IPS-20b (cell line): ENCODE results near the gene MIXL1.

Source experiments
- H3K27ac ChIP-seq: one replicate; pipeline ENCODE4 v1.5.1; 2013; ENCODE audit warnings: low read length
- H3K27me3 ChIP-seq: 2 replicates; pipeline ENCODE4 v1.6.1; 2013; ENCODE audit warnings: mild to moderate bottlenecking, low read length, inconsistent platforms; ENCODE audit not compliant: insufficient read depth
- H3K36me3 ChIP-seq: 2 replicates; pipeline ENCODE4 v1.6.1; 2013; ENCODE audit warnings: low read depth, mild to moderate bottlenecking, inconsistent platforms, low read length, moderate library complexity; ENCODE audit not compliant: insufficient read depth
- H3K4me1 ChIP-seq: 2 replicates; pipeline ENCODE4 v1.6.1; 2013; ENCODE audit warnings: mild to moderate bottlenecking, control low read depth, inconsistent platforms, low read length, moderate library complexity; ENCODE audit not compliant: insufficient read depth
- H3K4me3 ChIP-seq: 2 replicates; pipeline ENCODE4 v1.5.1; 2013; ENCODE audit warnings: mild to moderate bottlenecking, low read length, inconsistent platforms
- H3K9ac ChIP-seq: 2 replicates; pipeline ENCODE4 v1.6.1; 2013; ENCODE audit warnings: low read depth, mild to moderate bottlenecking, inconsistent platforms, low read length, moderate library complexity
- H3K9me3 ChIP-seq: 2 replicates; pipeline ENCODE4 v1.6.1; 2013; ENCODE audit warnings: mild to moderate bottlenecking, low read depth, low read length, inconsistent platforms; ENCODE audit not compliant: insufficient read depth

MIXL1 gene

DNA sequence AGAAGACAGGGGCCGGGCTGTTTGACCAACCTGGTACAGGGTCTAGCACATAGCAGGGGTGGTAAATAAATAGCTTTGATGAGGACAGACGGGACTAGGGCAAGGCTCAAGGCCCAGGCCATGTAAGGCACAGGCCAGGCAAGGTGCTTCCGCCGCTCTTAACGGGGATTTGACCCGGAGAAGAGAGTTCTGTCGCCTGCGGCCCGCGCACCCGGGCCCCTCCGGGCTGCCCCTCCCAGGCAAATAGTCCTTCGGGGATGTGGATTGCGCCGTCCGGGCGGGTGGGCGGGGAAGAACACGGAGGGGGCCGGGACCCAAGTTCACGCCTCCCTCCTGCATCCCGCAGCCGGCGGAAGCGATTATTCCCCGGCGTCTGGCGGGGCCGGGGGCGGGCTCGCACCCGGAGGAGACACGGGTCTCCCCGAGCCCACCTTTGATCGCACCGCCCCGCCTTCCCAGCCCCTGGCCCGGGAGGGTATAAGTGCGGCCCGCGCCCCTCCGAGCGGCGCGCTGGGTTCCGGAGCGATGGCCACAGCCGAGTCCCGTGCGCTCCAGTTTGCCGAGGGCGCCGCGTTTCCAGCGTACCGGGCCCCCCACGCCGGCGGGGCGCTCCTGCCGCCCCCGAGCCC is at the start of gene MIXL1:
MIXL1 (plus strand) TSS at position 508 of the 629 bp plus-strand sequence; CDS start at position 526, 18 bp downstream.
- H3K36me3 ChIP-seq = no peaks in the 10 kb centered on the region
- peak within 1 kb of the TSS; percentile 61 for H3K9ac ChIP-seq
- H3K9me3 ChIP-seq = no peaks in the 10 kb centered on the region
- no peak within 1 kb of the TSS for H3K27ac ChIP-seq
- H3K27me3 ChIP-seq = peaks cover 42% of the 10 kb centered on the region
- H3K4me1 ChIP-seq = peaks cover 17% of the 10 kb centered on the region; the same call in 1 of the 2 replicates
- peak within 1 kb of the TSS; percentile 80 for H3K4me3 ChIP-seq

DNA sequence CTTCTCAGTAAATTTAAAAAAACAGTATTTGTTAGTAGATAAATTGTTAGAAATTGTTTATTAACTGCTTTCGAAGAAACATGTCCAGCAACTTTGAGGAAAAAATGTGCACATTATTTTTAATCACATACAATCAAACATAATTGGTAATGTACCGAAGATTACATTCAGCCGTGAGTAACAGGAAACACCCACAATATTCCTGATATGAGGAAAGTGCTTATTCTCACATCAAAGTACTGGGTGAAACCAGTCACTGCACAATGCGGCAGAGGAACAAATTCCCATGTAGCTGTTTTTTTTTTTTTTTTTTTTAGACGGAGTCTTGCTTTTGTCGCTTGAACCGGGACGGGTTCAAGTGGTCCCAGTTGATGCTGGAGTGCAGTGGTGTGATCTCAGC is 46.6 kb upstream of the MIXL1 start:
- H3K4me1 ChIP-seq = no peaks in the 10 kb centered on the region; the same call in 1 of the 2 replicates
- H3K36me3 ChIP-seq = peaks cover 14% of the 10 kb centered on the region; the same call in 1 of the 2 replicates
- H3K27me3 ChIP-seq = no peaks in the 10 kb centered on the region
- no peaks in the 10 kb centered on the region for H3K9me3 ChIP-seq
- no peak overlapping the region for H3K27ac ChIP-seq
- H3K4me3 ChIP-seq = no peak overlapping the region
- no peak overlapping the region for H3K9ac ChIP-seq

DNA sequence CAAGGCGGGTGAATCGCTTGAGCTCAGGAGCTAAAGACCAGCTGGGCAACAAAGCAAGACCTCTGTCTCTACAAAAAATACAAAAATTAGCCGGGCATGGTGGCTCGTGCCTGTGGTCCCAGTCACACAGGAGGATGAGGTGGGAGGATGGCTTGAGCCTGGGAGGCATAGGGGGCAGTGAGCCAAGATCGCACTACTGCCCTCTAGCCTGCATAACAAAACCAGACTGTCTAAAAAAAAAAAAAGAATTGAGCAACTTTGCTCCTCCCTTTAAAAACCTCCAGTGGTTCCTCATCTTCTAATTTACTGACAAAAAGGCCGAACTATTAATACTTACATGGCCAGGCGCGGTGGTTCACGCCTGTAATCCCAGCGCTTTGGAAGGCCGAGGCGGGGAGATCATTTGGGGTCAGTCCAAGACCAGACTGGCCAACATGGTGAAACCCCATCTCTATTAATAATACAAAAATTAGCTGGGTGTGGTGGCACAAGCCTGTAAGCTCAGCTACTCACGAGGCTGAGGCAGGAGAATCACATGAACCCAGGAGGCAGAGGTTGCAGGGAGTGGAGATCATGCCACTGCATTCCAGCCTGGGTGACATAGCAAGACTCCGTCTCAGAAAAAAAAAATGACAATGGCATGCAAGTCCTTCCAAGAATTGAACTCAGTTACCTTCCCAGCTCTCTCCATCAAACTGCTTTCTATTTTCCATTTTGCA is 41.3 kb upstream of the MIXL1 start:
- H3K36me3 ChIP-seq = peaks cover 18% of the 10 kb centered on the region; the same call in 1 of the 2 replicates
- H3K9ac ChIP-seq = no peak overlapping the region
- H3K4me1 ChIP-seq = peaks cover 6% of the 10 kb centered on the region; the same call in 1 of the 2 replicates
- no peak overlapping the region for H3K27ac ChIP-seq
- H3K4me3 ChIP-seq = no peak overlapping the region
- H3K9me3 ChIP-seq = no peaks in the 10 kb centered on the region
- H3K27me3 ChIP-seq = no peaks in the 10 kb centered on the region

DNA sequence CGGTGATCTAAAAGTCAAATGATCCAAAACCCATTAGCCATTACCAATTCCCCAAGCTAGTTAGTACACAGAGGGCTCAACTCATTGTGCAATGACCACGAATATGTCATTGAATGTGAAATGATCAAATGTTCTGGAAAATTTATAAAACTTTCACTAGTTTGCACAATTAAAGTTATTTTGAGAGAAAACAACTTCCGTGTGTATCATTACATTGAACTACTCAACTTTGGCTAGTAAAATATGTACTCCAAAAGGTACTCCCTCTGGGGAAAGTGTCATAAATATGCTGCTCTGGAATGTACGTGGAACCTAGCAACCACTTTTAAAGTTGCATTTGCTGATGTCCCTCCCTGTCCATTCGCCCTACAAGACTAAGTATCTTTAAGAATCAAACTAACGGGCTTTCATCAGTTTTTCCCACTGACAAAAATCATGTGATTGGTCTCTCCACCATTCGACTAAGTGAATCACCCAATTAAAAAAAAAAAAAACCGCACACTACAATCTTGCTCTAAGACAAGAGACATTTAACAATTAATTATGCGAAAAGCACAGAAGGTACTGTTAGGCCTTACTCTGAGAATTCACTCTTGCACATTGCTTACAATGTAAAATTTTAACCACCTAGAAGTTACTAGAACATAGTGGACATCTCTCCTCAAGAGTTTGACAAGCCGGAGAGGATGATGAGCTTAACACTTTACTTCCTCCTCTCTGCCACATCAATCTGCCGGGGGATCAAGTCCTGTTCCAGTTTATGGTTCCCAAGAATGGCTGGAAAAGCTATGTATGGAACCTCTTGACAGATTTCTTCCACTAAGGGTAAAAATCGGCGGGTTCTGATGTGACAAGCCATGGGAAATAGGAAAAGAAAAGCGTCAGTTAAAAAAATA is 38.1 kb upstream of the MIXL1 start:
- peaks cover 15% of the 10 kb centered on the region; the same call in 1 of the 2 replicates for H3K36me3 ChIP-seq
- no peaks in the 10 kb centered on the region for H3K9me3 ChIP-seq
- no peaks in the 10 kb centered on the region for H3K27me3 ChIP-seq
- peak overlapping the region; percentile 96 for H3K4me3 ChIP-seq
- H3K9ac ChIP-seq = peak overlapping the region; percentile 93
- H3K27ac ChIP-seq = no peak overlapping the region
- H3K4me1 ChIP-seq = peaks cover 6% of the 10 kb centered on the region; the same call in 1 of the 2 replicates

DNA sequence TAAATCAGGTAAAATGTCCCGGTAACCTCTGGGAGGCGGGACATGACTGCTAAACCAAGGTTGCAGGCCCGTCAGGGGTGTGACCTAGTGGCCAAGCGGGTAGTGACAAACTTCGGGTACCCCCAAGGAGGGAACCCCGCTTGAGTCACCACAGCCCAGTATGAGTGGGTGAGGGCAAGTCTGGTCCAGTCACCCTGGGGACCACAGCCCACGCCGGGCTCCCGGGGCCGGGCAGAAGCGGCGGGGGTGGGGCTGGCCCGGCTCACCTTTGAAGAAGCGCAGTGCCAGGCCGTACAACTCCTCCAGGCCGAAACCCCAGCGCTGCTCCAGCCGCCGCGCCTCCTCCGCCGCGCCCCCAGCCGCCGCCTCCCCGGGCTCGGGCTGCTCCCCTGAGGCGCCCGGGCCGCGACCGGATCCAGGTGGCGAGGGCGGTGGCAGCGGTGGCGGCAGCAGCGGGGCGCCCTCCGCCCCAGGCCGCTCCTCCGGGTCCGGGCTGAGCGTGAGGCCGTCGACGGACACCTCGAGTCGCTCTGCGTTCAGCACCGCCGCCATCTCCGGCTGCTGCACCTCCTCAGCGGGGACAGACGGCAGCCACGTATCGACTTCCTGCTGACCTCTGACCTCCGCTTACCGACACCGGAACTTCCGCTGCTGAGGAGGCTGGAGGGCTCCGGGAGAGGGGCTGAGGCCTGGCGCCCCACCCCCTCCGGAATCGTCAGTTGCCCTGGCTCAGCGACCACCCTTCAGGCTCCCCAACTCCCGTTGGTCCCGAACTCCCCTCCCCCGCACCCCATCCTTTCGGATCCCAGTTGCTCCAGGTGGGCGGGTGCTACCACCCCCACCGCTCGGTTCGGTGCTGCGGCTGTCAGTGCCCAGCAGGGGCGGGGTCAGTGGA is 37.1 kb upstream of the MIXL1 start, which contains the start of gene ACBD3:
ACBD3 (minus strand) TSS at position 618 of the 895 bp plus-strand sequence; CDS start at position 552, 66 bp downstream.
- Histone ChIP-seq H3K9me3 (no peaks in the 10 kb centered on the region), H3K9ac (peak within 1 kb of the TSS; percentile 93), H3K4me3 (peak within 1 kb of the TSS; percentile 96), H3K4me1 (peaks cover 6% of the 10 kb centered on the region; the same call in 1 of the 2 replicates), H3K27me3 (no peaks in the 10 kb centered on the region), H3K36me3 (peaks cover 9% of the 10 kb centered on the region; the same call in 1 of the 2 replicates), H3K27ac (peak within 1 kb of the TSS; percentile 27)

DNA sequence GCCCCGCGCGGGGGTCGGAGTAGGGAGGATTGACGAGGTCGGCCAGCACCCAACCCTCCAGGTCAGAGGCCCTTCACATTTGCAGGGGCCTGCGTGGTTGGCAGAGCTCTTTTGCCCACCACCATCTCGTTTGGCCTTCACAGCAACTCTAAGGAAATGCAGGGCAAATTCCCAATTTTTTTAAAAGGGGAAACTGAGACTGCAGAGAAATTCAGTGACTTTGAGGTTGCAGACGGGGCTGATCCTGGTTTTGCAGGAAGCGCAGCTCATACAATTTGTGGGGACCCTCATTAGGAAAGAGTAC is 36.5 kb upstream of the MIXL1 start:
- H3K9me3 ChIP-seq = no peaks in the 10 kb centered on the region
- H3K36me3 ChIP-seq = peaks cover 4% of the 10 kb centered on the region; the same call in 1 of the 2 replicates
- peak overlapping the region; percentile 12 for H3K27ac ChIP-seq
- no peaks in the 10 kb centered on the region for H3K27me3 ChIP-seq
- H3K9ac ChIP-seq = peak overlapping the region; percentile 93; the same call in 1 of the 2 replicates
- H3K4me3 ChIP-seq = peak overlapping the region; percentile 96
- peaks cover 6% of the 10 kb centered on the region; the same call in 1 of the 2 replicates for H3K4me1 ChIP-seq

DNA sequence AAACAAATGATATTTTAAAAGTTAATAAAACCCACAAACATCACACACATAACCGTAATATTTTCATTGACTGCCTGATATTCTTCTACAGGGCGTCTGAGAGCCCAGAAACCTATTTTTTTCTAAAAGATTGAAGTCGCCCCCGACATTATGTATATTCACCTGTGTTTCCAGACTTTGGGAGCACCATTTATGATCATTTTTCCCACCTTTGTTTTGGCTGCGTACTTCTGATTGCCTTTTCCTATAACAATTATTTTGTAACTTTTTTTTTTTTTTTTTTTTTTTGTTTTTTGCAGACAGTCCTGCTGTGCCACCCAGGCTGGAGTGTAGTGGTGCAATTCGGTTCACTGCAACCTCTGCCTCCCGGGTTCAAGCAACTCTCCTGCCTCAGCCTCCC is 36.1 kb upstream of the MIXL1 start:
- Histone ChIP-seq H3K27me3 (no peaks in the 10 kb centered on the region), H3K27ac (no peak overlapping the region), H3K36me3 (peaks cover 4% of the 10 kb centered on the region; the same call in 1 of the 2 replicates), H3K4me3 (peak overlapping the region; percentile 96), H3K4me1 (peaks cover 2% of the 10 kb centered on the region; the same call in 1 of the 2 replicates), H3K9ac (peak overlapping the region; percentile 93; the same call in 1 of the 2 replicates), H3K9me3 (no peaks in the 10 kb centered on the region)

DNA sequence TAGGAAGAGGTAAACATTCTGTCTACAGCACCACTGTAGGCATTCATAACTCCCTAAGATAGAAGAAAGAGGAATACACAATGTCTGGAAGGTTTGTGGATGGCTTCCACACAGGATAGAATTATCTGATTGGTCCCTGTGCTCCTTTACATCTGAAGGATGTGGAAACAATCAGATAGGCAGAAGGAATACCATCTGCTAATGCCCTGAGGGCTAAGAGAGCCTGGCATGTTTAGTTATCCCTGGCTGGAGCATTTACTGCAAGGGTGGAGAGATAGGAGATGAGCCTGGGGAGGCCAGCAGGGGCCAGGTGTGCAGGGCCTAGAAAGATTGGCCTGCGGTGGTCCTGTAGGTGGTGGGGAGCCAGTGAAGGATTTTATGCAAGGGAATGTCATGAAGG is 28.3 kb upstream of the MIXL1 start:
- H3K4me1 ChIP-seq = no peaks in the 10 kb centered on the region
- H3K27me3 ChIP-seq = no peaks in the 10 kb centered on the region
- no peaks in the 10 kb centered on the region for H3K36me3 ChIP-seq
- no peak overlapping the region for H3K9ac ChIP-seq
- no peaks in the 10 kb centered on the region for H3K9me3 ChIP-seq
- no peak overlapping the region for H3K27ac ChIP-seq
- H3K4me3 ChIP-seq = no peak overlapping the region

DNA sequence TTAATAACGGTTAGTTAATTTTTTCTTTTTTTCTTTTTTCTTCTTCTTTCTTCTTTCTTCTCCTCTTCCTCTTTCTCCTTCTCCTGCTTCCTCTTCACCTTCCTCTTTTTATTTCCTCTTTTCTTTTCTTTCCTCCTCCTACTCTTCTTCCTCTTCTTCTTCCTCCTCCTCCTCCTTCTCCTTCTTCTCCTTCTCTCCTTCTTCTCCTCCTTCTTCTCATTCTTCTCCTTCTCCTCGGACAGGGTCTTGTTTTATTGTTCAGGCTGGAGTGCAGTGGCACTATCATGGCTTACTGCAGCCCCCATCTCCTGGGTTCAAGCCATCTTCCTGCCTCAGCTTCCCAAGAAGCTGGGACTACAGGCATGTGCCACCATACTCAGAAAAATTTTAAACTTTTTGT is 23.5 kb upstream of the MIXL1 start:
- Histone ChIP-seq H3K4me1 (peaks cover 4% of the 10 kb centered on the region; the same call in 1 of the 2 replicates), H3K4me3 (no peak overlapping the region), H3K27ac (no peak overlapping the region), H3K9me3 (no peaks in the 10 kb centered on the region), H3K27me3 (no peaks in the 10 kb centered on the region), H3K9ac (no peak overlapping the region), H3K36me3 (no peaks in the 10 kb centered on the region)

DNA sequence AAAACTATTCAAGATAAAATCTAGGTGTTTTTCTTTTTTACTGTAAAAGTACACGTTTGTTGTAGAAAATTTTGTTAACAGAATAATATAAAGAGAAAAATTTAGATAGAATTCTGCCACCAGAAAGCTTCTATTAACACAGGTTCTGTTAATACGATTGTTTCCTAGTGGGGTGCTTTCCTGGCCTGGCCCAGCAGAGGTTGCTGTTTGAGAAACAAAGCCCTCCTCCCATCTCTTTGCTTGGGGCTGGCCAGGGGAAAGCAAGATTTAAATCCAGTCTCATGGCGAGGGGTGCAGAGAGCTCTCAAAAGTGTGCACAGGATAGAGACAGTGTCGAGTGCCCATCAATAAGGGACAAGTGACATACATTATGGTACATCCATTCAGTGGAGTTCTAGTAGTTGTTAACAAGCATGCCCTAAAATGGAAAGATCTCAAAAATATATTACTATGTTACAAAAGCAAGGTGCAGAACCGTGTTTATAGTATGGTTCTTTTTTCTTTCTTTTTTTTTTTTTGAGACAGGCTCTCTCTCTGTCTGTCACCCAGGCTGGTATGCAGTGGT is 22.4 kb upstream of the MIXL1 start:
- Histone ChIP-seq H3K9ac (no peak overlapping the region), H3K4me3 (no peak overlapping the region), H3K9me3 (no peaks in the 10 kb centered on the region), H3K27me3 (no peaks in the 10 kb centered on the region), H3K36me3 (no peaks in the 10 kb centered on the region), H3K4me1 (peaks cover 4% of the 10 kb centered on the region; the same call in 1 of the 2 replicates), H3K27ac (no peak overlapping the region)
